HUES48 (cell line): ENCODE measurements around the gene KHSRP.

Experiments
- H3K27ac ChIP-seq: one replicate; pipeline ENCODE4 v1.7.0; 2013; ENCODE audit warnings: low read depth, low read length, inconsistent platforms
- H3K27me3 ChIP-seq: 2 replicates; pipeline ENCODE4 v1.6.1; 2013; ENCODE audit warnings: mild to moderate bottlenecking, low read length; ENCODE audit not compliant: control insufficient read depth, insufficient read depth
- H3K36me3 ChIP-seq: 2 replicates; pipeline ENCODE4 v1.6.1; 2013; ENCODE audit warnings: low read length; ENCODE audit not compliant: control insufficient read depth, insufficient read depth
- H3K4me1 ChIP-seq: 2 replicates; pipeline ENCODE4 v1.6.1; 2013; ENCODE audit warnings: mild to moderate bottlenecking, low read length; ENCODE audit not compliant: control insufficient read depth, insufficient read depth
- H3K4me3 ChIP-seq: 2 replicates; pipeline ENCODE4 v1.5.1; 2013; ENCODE audit warnings: mild to moderate bottlenecking, low read depth, low read length
- H3K9ac ChIP-seq: 2 replicates; pipeline ENCODE4 v1.6.1; 2013; ENCODE audit warnings: mild to moderate bottlenecking, low read depth, low read length, moderate library complexity
- H3K9me3 ChIP-seq: 2 replicates; pipeline ENCODE4 v1.6.1; 2013; ENCODE audit warnings: low read length; ENCODE audit not compliant: control insufficient read depth, insufficient read depth

The KHSRP gene

DNA sequence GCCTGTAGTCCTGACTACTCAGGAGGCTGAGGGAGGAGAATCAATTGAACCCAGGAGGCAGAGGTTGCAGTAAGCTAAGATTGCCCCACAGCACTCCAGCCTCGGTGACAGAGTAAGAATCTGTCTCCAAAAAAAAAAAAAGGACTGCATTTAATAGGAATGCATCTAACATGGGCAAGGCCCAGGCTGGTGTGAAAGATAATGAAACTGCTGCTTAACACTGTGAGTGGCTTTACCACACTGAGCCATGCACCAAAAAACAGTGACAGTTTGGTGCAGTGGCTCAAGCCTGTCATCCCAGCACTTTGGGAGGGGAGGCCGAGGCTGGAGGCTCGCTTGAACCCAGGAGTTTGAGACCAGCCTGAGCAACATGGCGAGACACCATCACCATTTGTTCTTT, 40.2 kb downstream of the KHSRP start:
- H3K9me3 ChIP-seq, result no peaks in the 10 kb centered on the region
- H3K9ac ChIP-seq, result no peak overlapping the region
- no peak overlapping the region for H3K27ac ChIP-seq
- peaks cover 89% of the 10 kb centered on the region for H3K36me3 ChIP-seq
- H3K4me3 ChIP-seq, result no peak overlapping the region
- H3K4me1 ChIP-seq, result no peaks in the 10 kb centered on the region
- H3K27me3 ChIP-seq, result no peaks in the 10 kb centered on the region

DNA sequence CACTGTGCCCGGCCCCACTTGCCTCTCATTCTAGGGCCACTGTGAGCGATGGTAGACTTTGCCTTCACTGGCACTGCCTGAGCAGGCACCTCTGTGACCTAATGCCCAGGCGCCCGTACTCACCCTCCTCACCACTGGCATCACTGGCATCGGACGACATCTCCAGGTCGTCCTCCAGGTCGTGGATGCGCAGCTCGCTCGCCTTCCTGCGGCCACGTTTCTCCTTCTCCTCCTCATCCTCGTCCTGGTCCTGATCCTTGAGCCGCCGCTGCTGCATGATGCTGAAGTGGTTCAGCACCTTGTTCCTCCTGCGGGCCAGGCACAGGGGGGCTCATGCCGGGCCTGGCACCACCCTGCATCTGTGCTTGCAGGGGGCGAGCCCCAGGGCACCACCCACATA, 41.4 kb downstream of the KHSRP start:
- Histone ChIP-seq H3K4me1 (no peaks in the 10 kb centered on the region), H3K36me3 (peaks cover 87% of the 10 kb centered on the region), H3K9ac (no peak overlapping the region), H3K9me3 (no peaks in the 10 kb centered on the region), H3K4me3 (no peak overlapping the region), H3K27ac (no peak overlapping the region), H3K27me3 (no peaks in the 10 kb centered on the region)

DNA sequence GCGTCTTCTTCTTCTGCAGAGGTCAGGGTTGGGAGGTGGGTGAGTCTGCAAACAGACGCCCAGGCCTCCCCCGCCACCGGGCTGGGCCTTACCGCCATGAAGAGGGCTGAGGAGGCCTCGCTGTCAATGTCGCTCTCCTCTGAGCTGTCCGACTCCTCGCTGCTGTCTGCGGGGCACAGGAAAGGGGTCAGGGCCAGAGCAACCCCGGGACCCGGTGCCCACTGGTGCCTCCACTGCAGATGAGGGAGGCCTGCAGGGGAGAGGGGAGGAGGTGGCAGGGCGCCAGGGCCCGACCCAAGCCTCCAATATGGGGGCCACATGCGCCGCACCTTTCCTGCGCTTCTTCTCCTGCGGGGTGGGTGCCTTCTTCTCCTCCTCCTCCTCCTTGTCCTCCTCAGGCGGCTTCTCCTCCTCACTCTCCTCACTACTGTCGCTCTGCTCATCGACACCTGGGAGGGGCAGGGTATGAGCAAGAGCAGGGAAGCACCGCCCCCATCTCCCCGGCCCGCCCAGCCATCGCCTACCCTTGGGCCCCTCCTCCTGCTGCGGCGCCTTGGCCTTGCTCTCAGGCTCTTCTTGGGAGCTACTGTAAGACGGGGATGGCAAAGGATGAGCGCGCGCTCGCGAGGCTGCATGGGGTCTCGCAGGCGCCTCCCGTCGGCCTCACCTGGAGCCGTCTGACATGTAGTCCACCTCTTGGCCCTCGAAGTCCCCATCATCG, 43.4 kb downstream of the KHSRP start:
- H3K4me1 ChIP-seq, result no peaks in the 10 kb centered on the region
- no peak overlapping the region for H3K9ac ChIP-seq

DNA sequence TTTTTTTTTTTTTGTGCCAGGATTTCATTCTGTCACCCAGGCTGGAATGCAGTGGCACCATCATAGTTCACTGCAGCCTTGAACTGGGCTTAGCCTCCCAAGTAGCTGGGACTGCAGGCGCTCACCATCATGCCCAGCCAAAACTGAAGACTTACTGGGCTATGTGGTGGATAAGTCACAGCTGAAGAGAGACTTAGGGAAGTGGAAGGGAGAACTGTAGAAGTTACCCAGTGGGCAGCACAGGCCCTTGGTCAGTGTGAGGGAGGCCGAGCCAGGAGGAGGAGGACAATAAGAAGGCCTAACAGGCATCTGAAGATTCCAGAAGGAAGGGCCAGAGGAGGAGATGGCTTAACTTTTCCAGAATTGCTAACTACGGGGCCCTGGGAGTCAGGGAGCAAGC, 44.9 kb downstream of the KHSRP start:
- no peaks in the 10 kb centered on the region for H3K4me1 ChIP-seq
- peaks cover 63% of the 10 kb centered on the region for H3K36me3 ChIP-seq
- H3K9ac ChIP-seq, result no peak overlapping the region
- H3K27ac ChIP-seq, result no peak overlapping the region
- no peaks in the 10 kb centered on the region for H3K9me3 ChIP-seq
- H3K27me3 ChIP-seq, result no peaks in the 10 kb centered on the region
- H3K4me3 ChIP-seq, result no peak overlapping the region

More for the DNA sequence above, 43.4 kb downstream of the KHSRP start:
- Histone ChIP-seq H3K36me3 (peaks cover 72% of the 10 kb centered on the region), H3K27me3 (no peaks in the 10 kb centered on the region), H3K9me3 (no peaks in the 10 kb centered on the region), H3K4me3 (no peak overlapping the region), H3K27ac (no peak overlapping the region)

DNA sequence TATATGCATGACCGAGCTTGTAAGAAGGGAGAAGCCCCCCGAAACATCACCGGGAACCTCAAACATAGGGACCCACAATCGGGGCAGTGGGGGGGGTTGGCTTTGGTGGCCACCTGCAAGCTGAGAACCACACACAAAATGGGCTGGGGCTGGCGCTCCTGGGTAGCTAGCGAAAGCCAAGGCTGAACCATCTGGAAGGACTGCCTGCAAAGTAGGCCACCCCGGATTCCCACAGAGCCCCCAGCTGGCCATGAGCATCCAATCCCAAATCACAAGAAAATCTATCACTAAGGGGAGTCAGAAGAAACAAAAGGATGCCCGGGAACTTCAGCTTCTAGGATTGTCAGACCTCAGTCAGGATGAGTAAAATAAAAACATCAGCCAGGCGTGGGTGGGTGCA, 46.1 kb downstream of the KHSRP start:
- Histone ChIP-seq H3K9me3 (no peaks in the 10 kb centered on the region), H3K27me3 (no peaks in the 10 kb centered on the region), H3K9ac (no peak overlapping the region), H3K4me3 (no peak overlapping the region), H3K27ac (peak overlapping the region; percentile 26), H3K4me1 (peaks cover 7% of the 10 kb centered on the region; the same call in 1 of the 2 replicates), H3K36me3 (peaks cover 52% of the 10 kb centered on the region)

DNA sequence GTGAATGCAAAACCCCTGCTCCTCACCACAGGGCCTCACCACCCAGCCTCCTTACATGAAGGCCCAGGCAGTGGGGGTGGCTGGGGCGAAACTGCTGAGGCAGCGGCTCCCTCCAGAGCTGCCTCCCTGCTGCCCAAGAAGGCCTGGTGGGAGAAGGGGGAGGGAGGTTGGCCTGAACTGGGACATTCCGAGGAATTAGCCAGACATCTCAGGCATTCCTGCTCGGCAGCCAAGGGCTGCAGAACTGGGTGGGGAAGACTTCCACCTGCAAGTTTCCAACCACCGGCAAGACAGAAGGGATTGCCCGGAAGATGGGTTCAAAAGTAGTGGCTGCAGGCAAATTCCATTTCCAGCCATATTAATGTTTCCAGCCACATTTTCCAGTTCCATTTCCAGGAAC, 46.6 kb downstream of the KHSRP start:
- H3K36me3 ChIP-seq, result peaks cover 48% of the 10 kb centered on the region
- H3K27ac ChIP-seq, result peak overlapping the region; percentile 26

DNA sequence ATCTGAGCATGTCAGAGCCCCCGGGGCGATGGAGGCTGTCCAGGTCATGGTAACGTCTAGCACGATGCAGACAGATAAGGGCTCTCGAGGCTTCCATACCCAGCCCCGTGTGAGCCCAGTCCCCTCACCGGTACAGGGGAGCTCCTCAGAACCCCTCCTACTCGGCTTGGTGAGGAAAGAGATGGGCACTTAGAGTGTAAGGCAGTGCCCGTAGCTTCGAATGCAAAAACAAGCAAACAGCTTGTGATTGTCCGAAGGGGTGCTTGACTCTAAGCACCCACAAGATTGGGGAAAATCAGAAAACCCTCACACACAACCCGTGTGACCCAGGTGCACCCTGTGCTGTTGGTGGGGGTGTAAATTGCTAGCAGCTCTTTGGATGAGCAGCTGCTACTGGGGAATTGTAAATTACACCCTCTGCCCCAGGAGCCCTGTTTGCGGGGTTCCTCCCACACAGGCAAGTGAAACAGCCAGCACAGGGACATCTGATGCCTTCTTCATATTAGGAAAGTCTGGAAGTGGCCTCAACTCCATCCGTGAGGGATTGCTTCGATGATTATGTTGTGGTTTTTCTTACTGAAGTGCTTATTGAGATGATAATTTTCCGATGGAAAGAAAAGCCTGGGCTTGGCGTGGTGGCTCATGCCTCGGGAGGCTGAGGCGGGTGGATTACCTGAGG, 48.0 kb downstream of the KHSRP start:
- H3K4me1 ChIP-seq, result peaks cover 7% of the 10 kb centered on the region; the same call in 1 of the 2 replicates
- H3K36me3 ChIP-seq, result peaks cover 37% of the 10 kb centered on the region
- H3K9me3 ChIP-seq, result no peaks in the 10 kb centered on the region
- no peaks in the 10 kb centered on the region for H3K27me3 ChIP-seq
- no peak overlapping the region for H3K27ac ChIP-seq
- H3K4me3 ChIP-seq, result no peak overlapping the region
- 0 out of 2 replicates have a peak overlapping the region, but pooled peaks have one; percentile 20 for H3K9ac ChIP-seq

More for the DNA sequence above, 46.6 kb downstream of the KHSRP start:
- H3K9me3 ChIP-seq, result no peaks in the 10 kb centered on the region
- H3K9ac ChIP-seq, result no peak overlapping the region
- no peak overlapping the region for H3K4me3 ChIP-seq
- no peaks in the 10 kb centered on the region for H3K27me3 ChIP-seq
- H3K4me1 ChIP-seq, result peaks cover 7% of the 10 kb centered on the region; the same call in 1 of the 2 replicates

DNA sequence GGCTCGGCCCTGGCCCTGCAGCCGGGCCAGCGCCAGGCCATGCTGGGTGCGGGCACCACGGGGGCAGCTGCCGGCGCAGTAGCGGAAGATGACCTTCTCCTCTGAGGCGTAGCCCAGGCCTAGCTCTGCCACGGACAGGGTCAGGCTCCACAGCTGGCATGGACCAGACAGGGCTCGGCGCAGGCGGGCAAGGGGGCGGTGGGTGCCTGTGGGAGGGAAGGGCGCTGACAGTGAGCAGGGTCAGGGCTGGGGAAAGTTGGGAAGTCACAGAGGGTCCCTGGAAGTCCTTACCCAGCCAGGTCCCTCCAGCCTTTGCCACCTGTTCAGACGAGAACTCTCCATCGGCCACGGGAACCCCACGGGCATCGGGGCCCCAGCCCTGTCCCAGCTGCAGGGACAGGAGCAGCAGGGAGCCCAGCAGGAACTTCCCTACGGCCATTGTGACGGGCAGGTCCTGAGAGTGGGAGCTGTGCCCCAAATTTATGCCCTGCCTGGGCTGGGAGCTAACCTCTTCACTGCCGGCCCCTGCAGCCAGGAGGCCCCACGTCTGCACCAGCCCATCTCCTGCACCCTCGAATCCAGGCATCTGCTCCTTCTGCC, 49.1 kb downstream of the KHSRP start, which contains the start of gene PSPN:
Gene PSPN, minus strand, starts transcription at position 523 of the 600 bp plus-strand sequence. Its CDS starts 84 bp downstream, at position 439.
- peaks cover 7% of the 10 kb centered on the region; the same call in 1 of the 2 replicates for H3K4me1 ChIP-seq
- 0 out of 2 replicates have a peak within 1 kb of the TSS, but pooled peaks have one; percentile 20 for H3K9ac ChIP-seq

DNA sequence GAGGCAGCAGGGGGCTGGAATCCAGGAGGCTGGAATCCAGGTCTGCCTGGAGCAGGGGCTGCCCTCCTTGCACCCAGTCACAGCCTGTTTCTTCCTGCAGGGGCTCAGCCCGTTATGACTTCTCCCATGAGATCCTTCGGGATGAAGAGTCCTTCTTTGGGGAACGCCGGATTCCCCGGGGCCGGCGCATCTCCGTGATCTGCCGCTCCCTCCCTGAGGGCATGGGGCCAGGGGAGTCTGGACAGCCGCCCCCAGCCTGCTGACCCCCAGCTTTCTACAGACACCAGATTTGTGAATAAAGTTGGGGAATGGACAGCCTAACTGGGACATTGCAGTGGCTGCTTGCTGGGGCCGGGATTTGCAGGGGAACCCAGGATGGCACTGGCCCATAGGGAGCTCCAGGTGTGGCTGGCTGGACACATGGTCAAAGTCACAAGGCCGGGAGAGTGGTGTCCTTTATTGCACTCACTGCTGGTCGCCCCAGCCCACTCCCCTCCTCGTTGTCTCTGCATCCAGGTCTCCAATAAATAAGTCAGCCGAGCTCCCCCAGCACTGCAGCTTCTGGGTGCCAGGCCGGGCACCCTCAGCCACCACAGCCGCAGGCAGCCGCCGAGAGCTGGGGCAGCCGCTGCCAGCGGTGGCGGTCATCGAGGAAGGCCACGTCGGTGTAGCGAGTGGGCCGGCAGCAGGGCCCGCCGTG, 49.8 kb downstream of the KHSRP start:
- no peaks in the 10 kb centered on the region for H3K27me3 ChIP-seq
- no peak overlapping the region for H3K4me3 ChIP-seq
- H3K4me1 ChIP-seq, result peaks cover 7% of the 10 kb centered on the region; the same call in 1 of the 2 replicates
- no peak overlapping the region for H3K27ac ChIP-seq
- H3K9me3 ChIP-seq, result no peaks in the 10 kb centered on the region
- H3K9ac ChIP-seq, result no peak overlapping the region
- H3K36me3 ChIP-seq, result peaks cover 19% of the 10 kb centered on the region

More for the DNA sequence above, 49.1 kb downstream of the KHSRP start, which contains the start of gene PSPN:
- no peaks in the 10 kb centered on the region for H3K9me3 ChIP-seq
- no peaks in the 10 kb centered on the region for H3K27me3 ChIP-seq
- H3K4me3 ChIP-seq, result no peak within 1 kb of the TSS
- H3K36me3 ChIP-seq, result peaks cover 25% of the 10 kb centered on the region
- no peak within 1 kb of the TSS for H3K27ac ChIP-seq

DNA sequence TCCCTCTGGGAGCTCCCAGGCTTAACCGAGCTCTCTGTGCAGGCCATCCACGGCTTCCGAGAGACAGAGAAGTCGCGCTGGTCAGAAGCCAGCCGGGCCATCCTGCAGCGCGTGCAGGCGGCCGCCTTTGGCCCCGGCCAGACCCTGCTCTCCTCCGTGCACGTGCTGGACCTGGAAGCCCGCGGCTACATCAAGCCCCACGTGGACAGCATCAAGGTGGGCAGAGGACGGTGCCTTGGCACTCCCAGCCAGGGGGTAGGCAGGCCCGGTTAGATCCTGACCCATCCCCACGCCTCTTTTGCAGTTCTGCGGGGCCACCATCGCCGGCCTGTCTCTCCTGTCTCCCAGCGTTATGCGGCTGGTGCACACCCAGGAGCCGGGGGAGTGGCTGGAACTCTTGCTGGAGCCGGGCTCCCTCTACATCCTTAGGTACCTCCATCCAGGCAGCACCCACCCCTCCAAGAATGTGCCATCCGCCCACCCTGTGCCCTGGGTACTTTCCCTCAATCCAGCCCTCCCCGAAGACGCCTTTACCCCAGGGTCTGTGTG, 50.4 kb downstream of the KHSRP start:
- peak overlapping the region; percentile 31 for H3K27ac ChIP-seq
- peak overlapping the region; percentile 58 for H3K4me3 ChIP-seq
- H3K9ac ChIP-seq, result no peak overlapping the region
- H3K27me3 ChIP-seq, result no peaks in the 10 kb centered on the region
- H3K4me1 ChIP-seq, result peaks cover 7% of the 10 kb centered on the region; the same call in 1 of the 2 replicates
- H3K9me3 ChIP-seq, result no peaks in the 10 kb centered on the region
- H3K36me3 ChIP-seq, result peaks cover 15% of the 10 kb centered on the region
